Loucy (cell line): Measurements from ENCODE around the gene CHMP3.

Source experiments
- H2AFZ ChIP-seq: fragments of 200-600 bp; sonication (generic); 2 replicates; pipeline ENCODE4 v1.6.0; 2016; ENCODE audit warnings: antibody characterized with exemption, mild to moderate bottlenecking, low read length, moderate library complexity
- H3F3A ChIP-seq: fragments of 200-600 bp; 2 replicates; pipeline ENCODE4 v1.6.0; 2016; ENCODE audit warnings: antibody characterized with exemption, low read depth, mild to moderate bottlenecking
- H3K27me3 ChIP-seq: fragments of 200-600 bp; sonication (generic); 2 replicates; pipeline ENCODE4 v1.6.1; 2014; ENCODE audit warnings: low read length, mild to moderate bottlenecking; ENCODE audit not compliant: insufficient read depth, poor library complexity, severe bottlenecking
- H3K36me3 ChIP-seq: fragments of 200-600 bp; sonication (generic); 2 replicates; pipeline ENCODE4 v1.6.1; 2016; ENCODE audit warnings: low read length; ENCODE audit not compliant: insufficient read depth
- H3K4me1 ChIP-seq: fragments of 200-600 bp; sonication (generic); 2 replicates; pipeline ENCODE4 v1.5.1; 2014; ENCODE audit warnings: low read length, mild to moderate bottlenecking; ENCODE audit not compliant: insufficient read depth, poor library complexity, severe bottlenecking
- H3K4me2 ChIP-seq: fragments of 200-600 bp; sonication (generic); 2 replicates; pipeline ENCODE4 v1.6.0; 2014; ENCODE audit warnings: antibody characterized with exemption, low read length, low read depth, mild to moderate bottlenecking; ENCODE audit not compliant: poor library complexity, severe bottlenecking
- H3K4me3 ChIP-seq: fragments of 200-600 bp; sonication (generic); 2 replicates; pipeline ENCODE4 v1.5.1; 2014; ENCODE audit warnings: low read length, mild to moderate bottlenecking, mixed read lengths; ENCODE audit not compliant: poor library complexity, severe bottlenecking
- H3K79me2 ChIP-seq: fragments of 200-600 bp; sonication (generic); 2 replicates; pipeline ENCODE4 v1.6.1; 2014; ENCODE audit warnings: low read length; ENCODE audit not compliant: insufficient read depth
- H3K9ac ChIP-seq: fragments of 200-600 bp; sonication (generic); 2 replicates; pipeline ENCODE4 v1.6.0; 2014; ENCODE audit warnings: mild to moderate bottlenecking, low read depth, low read length, moderate library complexity; ENCODE audit not compliant: poor library complexity, severe bottlenecking
- H3K9me2 ChIP-seq: fragments of 200-600 bp; sonication (generic); replicated peaks from 2 replicates; pipeline ENCODE4 v1.6.1; 2016; ENCODE audit warnings: low read depth, low read length, mixed read lengths
- H3K9me3 ChIP-seq: fragments of 200-600 bp; sonication (generic); 2 replicates; pipeline ENCODE4 v1.6.1; 2014; ENCODE audit warnings: mild to moderate bottlenecking, antibody characterized with exemption, low read length, low read depth; ENCODE audit not compliant: insufficient read depth
- H4K20me1 ChIP-seq: fragments of 200-600 bp; sonication (generic); 2 replicates; pipeline ENCODE4 v1.6.0; 2014; ENCODE audit warnings: antibody characterized with exemption, low read length, mild to moderate bottlenecking; ENCODE audit not compliant: insufficient read depth, poor library complexity, severe bottlenecking
- EZH2phosphoT487 ChIP-seq: fragments of 200-600 bp; IDR thresholded peaks from 2 replicates; pipeline ENCODE4 v1.6.1; 2018; ENCODE audit warnings: antibody characterized with exemption, mild to moderate bottlenecking, moderate library complexity, borderline replicate concordance
- TF ChIP-seq, protein P1 (sequence below): fragments of 200-600 bp; sonication (generic); conservative IDR thresholded peaks from 2 replicates; pipeline ENCODE4 v1.5.1; 2014; ENCODE audit warnings: mild to moderate bottlenecking, antibody characterized with exemption, low read length

Gene CHMP3

DNA sequence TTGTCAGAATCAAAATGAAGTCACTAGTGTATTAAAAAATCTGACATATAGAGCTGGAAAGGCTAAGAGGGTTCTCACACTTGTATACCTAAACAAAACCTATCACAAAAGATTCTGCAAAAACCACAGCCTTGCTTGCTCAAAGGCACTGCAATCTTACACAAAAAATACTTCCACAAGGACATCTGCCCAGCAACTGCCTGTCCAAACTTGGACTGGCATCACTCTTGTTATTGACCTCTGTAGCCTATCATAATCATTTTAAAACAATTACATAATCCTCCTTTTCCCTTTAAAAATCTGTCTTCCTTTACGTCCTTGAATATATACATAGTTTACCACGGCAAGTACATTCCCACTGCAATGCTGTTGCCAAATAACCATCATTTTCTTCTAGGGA lies 19.9 kb downstream of the CHMP3 start:
- TF ChIP-seq, protein P1, sequence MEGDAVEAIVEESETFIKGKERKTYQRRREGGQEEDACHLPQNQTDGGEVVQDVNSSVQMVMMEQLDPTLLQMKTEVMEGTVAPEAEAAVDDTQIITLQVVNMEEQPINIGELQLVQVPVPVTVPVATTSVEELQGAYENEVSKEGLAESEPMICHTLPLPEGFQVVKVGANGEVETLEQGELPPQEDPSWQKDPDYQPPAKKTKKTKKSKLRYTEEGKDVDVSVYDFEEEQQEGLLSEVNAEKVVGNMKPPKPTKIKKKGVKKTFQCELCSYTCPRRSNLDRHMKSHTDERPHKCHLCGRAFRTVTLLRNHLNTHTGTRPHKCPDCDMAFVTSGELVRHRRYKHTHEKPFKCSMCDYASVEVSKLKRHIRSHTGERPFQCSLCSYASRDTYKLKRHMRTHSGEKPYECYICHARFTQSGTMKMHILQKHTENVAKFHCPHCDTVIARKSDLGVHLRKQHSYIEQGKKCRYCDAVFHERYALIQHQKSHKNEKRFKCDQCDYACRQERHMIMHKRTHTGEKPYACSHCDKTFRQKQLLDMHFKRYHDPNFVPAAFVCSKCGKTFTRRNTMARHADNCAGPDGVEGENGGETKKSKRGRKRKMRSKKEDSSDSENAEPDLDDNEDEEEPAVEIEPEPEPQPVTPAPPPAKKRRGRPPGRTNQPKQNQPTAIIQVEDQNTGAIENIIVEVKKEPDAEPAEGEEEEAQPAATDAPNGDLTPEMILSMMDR = no peak
- no peak for TF ChIP-seq EZH2phosphoT487
- no peak overlapping the region for H3K4me2 ChIP-seq
- H3K4me3 ChIP-seq = no peak overlapping the region
- H2AFZ ChIP-seq = no peak overlapping the region
- H3K9ac ChIP-seq = no peak overlapping the region
- H4K20me1 ChIP-seq = no peaks in the 10 kb centered on the region
- H3K79me2 ChIP-seq = no peaks in the 10 kb centered on the region
- H3K9me3 ChIP-seq = 0 out of 2 replicates have a peak, but pooled peaks cover 6% of the 10 kb centered on the region
- no peaks in the 10 kb centered on the region for H3K27me3 ChIP-seq
- H3K36me3 ChIP-seq = no peaks in the 10 kb centered on the region
- H3K9me2 ChIP-seq = no peaks in the 10 kb centered on the region
- no peaks in the 10 kb centered on the region for H3K4me1 ChIP-seq
- no peaks in the 10 kb centered on the region for H3F3A ChIP-seq

GRCh38 chr2:86542814-86543213 lies 20.4 kb downstream of the CHMP3 start:
- no peaks in the 10 kb centered on the region for H3K27me3 ChIP-seq
- H3K9ac ChIP-seq = no peak overlapping the region
- H3F3A ChIP-seq = no peaks in the 10 kb centered on the region
- H3K4me1 ChIP-seq = no peaks in the 10 kb centered on the region
- no peaks in the 10 kb centered on the region for H3K36me3 ChIP-seq
- H2AFZ ChIP-seq = no peak overlapping the region
- no peak overlapping the region for H3K4me2 ChIP-seq
- H3K9me3 ChIP-seq = 0 out of 2 replicates have a peak, but pooled peaks cover 5% of the 10 kb centered on the region
- no peaks in the 10 kb centered on the region for H3K79me2 ChIP-seq
- H3K4me3 ChIP-seq = no peak overlapping the region
- no peaks in the 10 kb centered on the region for H4K20me1 ChIP-seq
- TF ChIP-seq, protein P1 = no peak
- no peak for TF ChIP-seq EZH2phosphoT487
- no peaks in the 10 kb centered on the region for H3K9me2 ChIP-seq

- TF ChIP-seq, protein P1 = no peak
- no peak for TF ChIP-seq EZH2phosphoT487
- no peaks in the 10 kb centered on the region for H3K9me3 ChIP-seq
- no peaks in the 10 kb centered on the region for H3K36me3 ChIP-seq
Measured at GRCh38 chr2:86541334-86541733, 21.9 kb downstream of the CHMP3 start.

More at GRCh38 chr2:86541334-86541733, 21.9 kb downstream of the CHMP3 start:
- Histone ChIP-seq H3K4me2 (no peak overlapping the region), H3K27me3 (no peaks in the 10 kb centered on the region), H3K9ac (no peak overlapping the region), H3K9me2 (no peaks in the 10 kb centered on the region; the same call in 1 of the 2 replicates), H3K4me3 (no peak overlapping the region), H4K20me1 (no peaks in the 10 kb centered on the region), H3K4me1 (no peaks in the 10 kb centered on the region), H3F3A (no peaks in the 10 kb centered on the region), H3K79me2 (no peaks in the 10 kb centered on the region), H2AFZ (no peak overlapping the region)
